ENCODE measurements around the gene NHERF2. TPM values are rescaled to one million over a fixed set of nuclear protein-coding genes. Genes with fewer than 3 reads are reported as not detected.
A peak's percentile ranks its signal among the peaks of the same experiment; 100 is the strongest.

The NHERF2 gene
- total RNA-seq, 6 experiments from 2014 or later, result 140 to 177 (median 152) TPM

DNA sequence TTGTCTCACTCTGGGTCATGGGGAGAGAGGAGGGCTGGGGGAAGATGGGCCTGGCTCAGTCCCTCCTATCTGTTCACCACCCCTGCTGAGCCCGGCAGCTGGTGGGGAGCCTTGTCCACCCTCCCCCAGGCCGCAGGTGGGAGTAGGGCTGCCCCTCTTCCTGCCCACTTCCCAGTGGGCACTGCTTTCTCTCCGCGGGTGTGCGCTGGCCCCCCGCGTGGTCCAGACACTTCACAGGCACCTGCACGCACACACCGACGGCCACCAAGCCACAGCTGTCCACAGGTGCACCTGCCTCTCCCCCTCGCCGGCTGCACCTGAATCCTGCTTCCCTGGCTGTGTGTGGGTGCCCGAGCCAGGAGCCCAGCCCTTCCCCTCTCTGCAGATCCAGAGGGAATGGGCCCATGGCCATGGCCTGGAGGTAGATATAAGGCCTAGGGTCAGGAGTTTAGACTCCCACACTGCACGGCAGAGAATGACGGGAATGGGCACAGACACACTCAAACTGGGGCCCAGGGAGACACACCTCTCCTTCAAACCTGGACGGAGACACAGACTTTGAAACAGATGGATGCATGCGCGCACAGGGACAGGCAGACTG lies 2.0 kb downstream of the NHERF2 start:
- H3K27me3 Mint-ChIP-seq (ENCODE audit: insufficient read depth), result peaks cover 1% of the 10 kb centered on the region
- TF ChIP-seq, protein P1, sequence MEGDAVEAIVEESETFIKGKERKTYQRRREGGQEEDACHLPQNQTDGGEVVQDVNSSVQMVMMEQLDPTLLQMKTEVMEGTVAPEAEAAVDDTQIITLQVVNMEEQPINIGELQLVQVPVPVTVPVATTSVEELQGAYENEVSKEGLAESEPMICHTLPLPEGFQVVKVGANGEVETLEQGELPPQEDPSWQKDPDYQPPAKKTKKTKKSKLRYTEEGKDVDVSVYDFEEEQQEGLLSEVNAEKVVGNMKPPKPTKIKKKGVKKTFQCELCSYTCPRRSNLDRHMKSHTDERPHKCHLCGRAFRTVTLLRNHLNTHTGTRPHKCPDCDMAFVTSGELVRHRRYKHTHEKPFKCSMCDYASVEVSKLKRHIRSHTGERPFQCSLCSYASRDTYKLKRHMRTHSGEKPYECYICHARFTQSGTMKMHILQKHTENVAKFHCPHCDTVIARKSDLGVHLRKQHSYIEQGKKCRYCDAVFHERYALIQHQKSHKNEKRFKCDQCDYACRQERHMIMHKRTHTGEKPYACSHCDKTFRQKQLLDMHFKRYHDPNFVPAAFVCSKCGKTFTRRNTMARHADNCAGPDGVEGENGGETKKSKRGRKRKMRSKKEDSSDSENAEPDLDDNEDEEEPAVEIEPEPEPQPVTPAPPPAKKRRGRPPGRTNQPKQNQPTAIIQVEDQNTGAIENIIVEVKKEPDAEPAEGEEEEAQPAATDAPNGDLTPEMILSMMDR (IDR thresholded peaks at IDR 0.05), result no peak
- no peaks in the 10 kb centered on the region for H3K9me3 Mint-ChIP-seq
- peaks cover 29% of the 10 kb centered on the region for H3K4me1 Mint-ChIP-seq (ENCODE audit: low read depth)
- no peaks in the 10 kb centered on the region for H3K36me3 Mint-ChIP-seq (ENCODE audit: low read depth)
- H3K4me3 Mint-ChIP-seq, result peak overlapping the region; percentile 93; the same call in 1 of the 2 replicates
- no peak overlapping the region for H3K27ac Mint-ChIP-seq
- DNase-seq, result no peak

DNA sequence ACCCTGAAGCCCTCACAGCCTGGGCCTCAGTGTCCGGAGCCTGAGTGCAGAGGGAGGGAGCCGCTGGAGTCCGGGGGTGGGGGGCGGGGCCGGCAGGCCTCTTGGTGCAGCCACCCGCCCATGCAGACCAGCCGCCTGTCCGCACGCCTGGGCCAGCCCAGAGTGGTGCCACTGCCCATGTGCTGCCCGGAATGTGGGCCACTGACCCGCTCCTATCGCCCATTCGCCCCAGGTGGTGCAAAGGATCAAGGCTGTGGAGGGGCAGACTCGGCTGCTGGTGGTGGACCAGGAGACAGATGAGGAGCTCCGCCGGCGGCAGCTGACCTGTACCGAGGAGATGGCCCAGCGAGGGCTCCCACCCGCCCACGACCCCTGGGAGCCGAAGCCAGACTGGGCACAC lies 2.6 kb downstream of the NHERF2 start:
- Mint-ChIP-seq H3K27me3 (ENCODE audit: insufficient read depth) (peaks cover 1% of the 10 kb centered on the region), H3K9me3 (no peaks in the 10 kb centered on the region), H3K4me3 (no peak overlapping the region), H3K4me1 (ENCODE audit: low read depth) (peaks cover 25% of the 10 kb centered on the region), H3K27ac (no peak overlapping the region), H3K36me3 (ENCODE audit: low read depth) (no peaks in the 10 kb centered on the region)
- DNase-seq, result no peak
- TF ChIP-seq, protein P1 (IDR thresholded peaks at IDR 0.05), result no peak

DNA sequence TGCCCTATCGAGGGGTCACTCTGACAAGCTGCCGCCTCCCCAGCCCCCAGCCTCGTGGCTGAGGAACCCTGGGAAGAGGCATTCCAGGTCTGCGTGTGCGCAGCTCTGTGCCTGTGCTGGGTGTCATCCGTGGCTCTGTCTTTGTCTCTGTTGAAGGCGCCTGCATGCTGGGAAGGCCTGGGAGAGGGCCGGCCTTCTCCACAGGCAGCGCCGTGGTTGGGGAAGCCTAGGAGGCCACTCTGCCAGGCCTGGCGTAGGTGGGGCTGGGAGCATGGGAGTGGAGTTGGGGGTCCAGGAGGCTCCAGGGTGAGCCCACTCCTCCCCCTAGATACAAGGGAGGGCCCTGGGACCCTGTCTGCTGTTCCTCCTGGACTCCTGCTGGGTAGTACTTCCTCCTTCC lies 3.3 kb downstream of the NHERF2 start:
- H3K36me3 Mint-ChIP-seq (ENCODE audit: low read depth), result no peaks in the 10 kb centered on the region
- no peak for DNase-seq
- TF ChIP-seq, protein P1 (IDR thresholded peaks at IDR 0.05), result no peak; the same call in 1 of the 2 replicates
- peaks cover 28% of the 10 kb centered on the region for H3K4me1 Mint-ChIP-seq (ENCODE audit: low read depth)
- peaks cover 1% of the 10 kb centered on the region for H3K27me3 Mint-ChIP-seq (ENCODE audit: insufficient read depth)
- H3K27ac Mint-ChIP-seq, result no peak overlapping the region
- no peak overlapping the region for H3K4me3 Mint-ChIP-seq
- no peaks in the 10 kb centered on the region for H3K9me3 Mint-ChIP-seq

DNA sequence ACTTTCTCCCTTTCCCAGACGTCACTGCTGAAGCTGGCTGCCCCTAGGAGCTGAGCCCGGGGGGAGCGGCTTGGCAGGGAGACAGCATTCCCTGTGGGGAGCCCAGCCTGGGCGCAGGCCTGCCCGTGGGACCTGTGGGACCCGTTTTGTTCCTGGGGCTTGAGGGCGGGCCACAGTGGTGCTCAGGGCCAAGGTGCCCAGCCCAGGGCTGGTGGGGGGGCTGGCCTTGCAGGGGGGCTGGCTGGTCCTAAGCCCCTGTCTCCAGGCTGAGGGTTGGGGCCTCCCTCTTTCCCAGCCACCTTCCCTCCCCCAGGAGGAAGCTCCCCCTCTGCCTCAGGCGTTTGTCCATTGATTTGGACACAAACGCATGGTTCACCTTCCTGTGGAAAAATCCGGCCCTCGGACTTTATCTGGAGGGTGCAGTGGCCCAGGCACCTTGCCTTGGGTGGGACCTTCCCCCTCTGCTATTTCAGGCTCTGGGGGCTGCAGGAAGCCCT lies 4.4 kb downstream of the NHERF2 start:
- H3K4me1 Mint-ChIP-seq (ENCODE audit: low read depth), result peaks cover 29% of the 10 kb centered on the region
- H3K27me3 Mint-ChIP-seq (ENCODE audit: insufficient read depth), result peaks cover 1% of the 10 kb centered on the region
- no peak overlapping the region for H3K4me3 Mint-ChIP-seq
- no peaks in the 10 kb centered on the region for H3K9me3 Mint-ChIP-seq
- DNase-seq, result no peak
- no peaks in the 10 kb centered on the region for H3K36me3 Mint-ChIP-seq (ENCODE audit: low read depth)
- H3K27ac Mint-ChIP-seq, result no peak overlapping the region
- TF ChIP-seq, protein P1 (IDR thresholded peaks at IDR 0.05), result no peak

DNA sequence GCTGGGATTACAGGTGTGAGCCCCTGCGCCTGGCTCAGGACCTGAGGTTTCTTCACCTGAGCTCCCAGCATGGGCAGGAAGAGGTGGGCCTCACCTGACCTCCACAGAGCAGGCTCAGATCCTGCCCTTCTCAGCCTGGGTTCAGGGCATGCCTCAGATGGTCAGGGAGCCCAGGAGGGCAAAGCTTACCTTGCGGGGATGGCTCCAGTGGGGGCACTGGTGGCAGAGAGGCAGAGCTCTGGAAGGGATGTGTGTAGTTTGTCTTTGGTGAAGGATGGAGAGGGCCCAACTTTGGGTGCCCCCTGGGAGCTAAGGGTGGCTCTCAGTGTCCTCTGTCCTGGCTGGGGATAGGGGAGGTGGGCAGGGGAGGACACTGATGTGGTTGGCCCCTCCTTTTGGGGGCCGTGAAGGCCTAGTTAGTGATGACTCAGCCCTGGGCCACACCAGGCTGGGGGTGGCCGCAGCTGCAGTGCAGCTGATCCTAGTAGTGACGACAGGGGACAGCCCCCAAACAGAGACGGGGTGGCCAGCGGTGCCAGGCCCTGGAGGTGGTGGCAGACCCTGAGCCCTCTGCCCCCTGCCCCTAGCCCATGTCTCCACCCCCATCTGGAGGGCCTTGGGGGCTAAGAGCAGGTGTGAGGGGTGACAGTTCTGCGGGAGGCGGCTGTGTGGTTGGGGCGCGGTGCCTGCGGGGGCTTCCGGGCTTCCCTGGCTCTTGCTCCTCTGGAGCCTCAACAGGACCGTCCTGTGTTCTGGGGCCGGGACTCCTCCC lies 5.8 kb downstream of the NHERF2 start:
- H3K36me3 Mint-ChIP-seq (ENCODE audit: low read depth), result no peaks in the 10 kb centered on the region
- TF ChIP-seq, protein P1 (IDR thresholded peaks at IDR 0.05), result no peak
- peak overlapping the region; percentile 88 for H3K4me3 Mint-ChIP-seq
- peak; percentile 29 for DNase-seq
- H3K9me3 Mint-ChIP-seq, result no peaks in the 10 kb centered on the region
- peaks cover 1% of the 10 kb centered on the region for H3K27me3 Mint-ChIP-seq (ENCODE audit: insufficient read depth)
- H3K4me1 Mint-ChIP-seq (ENCODE audit: low read depth), result peaks cover 28% of the 10 kb centered on the region
- peak overlapping the region; percentile 89 for H3K27ac Mint-ChIP-seq

Data from HFFc6 (cell line).